Adrenal gland (tissue), 12 donors: ENCODE results near the gene BCL2. TPM values are rescaled to one million over a fixed set of nuclear protein-coding genes. Genes with fewer than 3 reads are reported as not detected.

ENCODE experiments used
- DNase-seq, 7 donors: peaks; one replicate each; pipeline ENCODE4 v3.0.0-alpha.2; 2019 to 2020
- H3K27ac ChIP-seq, 5 donors: fragments of 200-600 bp; sonication (generic) in 4 of 5; 1 replicate in 3 of 5; 2 replicates in 2 of 5; pipeline versions ENCODE4 v1.5.1 to v1.8.0; 2016 to 2020; ENCODE audit warnings: mild to moderate bottlenecking in 1 of 5
- H3K27me3 ChIP-seq: fragments of 200-600 bp; 2 replicates; pipeline ENCODE4 v1.8.0; 2021
- H3K36me3 ChIP-seq, 2 donors: fragments of 200-600 bp; replicated peaks in 1 of 2; 1 replicate in 1 of 2; 2 replicates in 1 of 2; pipeline versions ENCODE4 v1.5.1 to v1.8.0; 2018 to 2022
- H3K4me1 ChIP-seq, 2 donors: fragments of 200-600 bp; replicated peaks in 1 of 2; 1 replicate in 1 of 2; 2 replicates in 1 of 2; pipeline versions ENCODE4 v1.5.1 to v1.8.0; 2018 to 2021
- H3K4me3 ChIP-seq, 4 donors: fragments of 200-600 bp; sonication (generic) in 3 of 4; one replicate each; pipeline ENCODE4 v1.5.1; 2016 to 2018
- H3K9me3 ChIP-seq, 3 donors: fragments of 200-600 bp; sonication (generic) in 1 of 3; replicated peaks in 1 of 3; 1 replicate in 2 of 3; 2 replicates in 1 of 3; pipeline versions ENCODE4 v1.5.1 to v1.8.0; 2016 to 2021
- POLR2A ChIP-seq, 2 donors: fragments of 450-650 bp; IDR thresholded peaks; one replicate each; pipeline ENCODE4 v1.6.1; 2017; ENCODE audit warnings: antibody characterized with exemption in 2 of 2, mild to moderate bottlenecking in 2 of 2, moderate library complexity in 1 of 2
- WGBS, 4 donors: extraction: QIAGEN DNeasy Blood & Tissue Kit in 2 of 4; methylation state at CpG; one replicate each; pipeline versions ENCODE4 v1.1.5 to v1.1.7; 2013 to 2017; 5-methylcytosine and 5-hydroxymethylcytosine counted together
- intact Hi-C, 2 donors: fragments of 100-400 bp; cut with DNase I; formaldehyde crosslinking; loops; one replicate each; pipeline versions ENCODE4 v1.14.1 to v1.15.0; 2022 to 2023
- polyA plus RNA-seq, 3 donors: library from polyadenylated mRNA; stranded (reverse); fragments of 200-250 nt in 2 of 3; fragments of 350-450 nt in 1 of 3; fragmentation: Illumina TruSeq in 1 of 3; extraction: RNeasy Lipid Tissue Mini Kit (QIAGEN cat#74804) in 1 of 3; gene quantifications; one replicate each; pipeline ENCODE4 v1.2.3, GENCODE V29; 2013 to 2014
- total RNA-seq, 9 donors: library from RNA; depleted of rRNA in 4 of 9; stranded (reverse); fragments of >200 nt in 4 of 9; fragments of 120-200 nt in 1 of 9; fragmentation: NEBNext Ultra II Directional in 1 of 9; extraction: Animal tissue kit (Norgen Biotek cat#: 25700) in 1 of 9; gene quantifications; one replicate each; pipeline versions ENCODE4 v1.1.0 to v1.2.4, GENCODE V29; 2013 to 2023
- TF ChIP-seq, protein P1 (sequence below), 6 experiments: fragments of 450-650 bp in 4 of 6; fragments of 200-600 bp in 2 of 6; sonication (generic) in 1 of 6; IDR thresholded peaks; 1 replicate in 5 of 6; 2 replicates in 1 of 6; pipeline versions ENCODE4 v1.5.1 to v1.8.0; 2016 to 2021; ENCODE audit warnings: antibody characterized with exemption in 6 of 6, mild to moderate bottlenecking in 2 of 6, moderate library complexity in 1 of 6
- donor health status: healthy with polysubstance abuse.
- donor health status: Bipolar disorder and iron deficiency.
- donor health status: DM: yes; HTN: yes; CAD: no.
- donor health status: DM: no; HTN: no; CAD: no.
- donor health status: DM: no; HTN: no; CAD: no.
- donor health status: DM: yes; HTN: yes; CAD: no.

BCL2 gene
- total and polyA plus RNA-seq, 12 donors: 0.85 to 7.7 (median 3.4) TPM

DNA sequence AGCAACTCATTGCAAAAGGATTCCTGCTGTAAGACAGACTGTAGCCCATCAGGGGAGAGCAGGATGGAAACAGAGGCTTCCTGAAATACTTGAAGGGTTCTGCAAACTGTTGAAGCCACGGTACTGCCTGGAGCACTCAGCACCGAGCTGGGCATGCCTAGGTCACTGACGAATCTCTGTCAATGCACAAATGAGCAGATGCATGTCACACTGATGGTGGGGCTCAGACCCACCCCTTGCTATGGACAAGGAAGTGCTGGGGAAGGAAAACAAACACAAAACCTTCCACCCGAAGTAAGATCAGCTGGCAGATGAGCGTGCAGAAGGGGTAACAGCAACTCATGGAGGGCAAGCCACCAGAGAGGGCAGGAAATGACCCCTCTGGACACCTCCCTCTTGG lies 136.7 kb downstream of the BCL2 start:
- H3K27me3 ChIP-seq: no peaks in the 10 kb centered on the region
- H3K4me1 ChIP-seq: no peaks in the 10 kb centered on the region
- no peaks in the 10 kb centered on the region for H3K36me3 ChIP-seq
- H3K9me3 ChIP-seq: no peaks in the 10 kb centered on the region
- H3K4me3 ChIP-seq: no peak overlapping the region
- WGBS, 4 donors: 69 to 90% (median 77%) methylated on average over 5 of the region's 5 CpGs
- no peak for DNase-seq
- H3K27ac ChIP-seq: no peak overlapping the region
- intact Hi-C loops: no loop called here
- no peak for TF ChIP-seq POLR2A (IDR thresholded peaks at IDR 0.05)
- TF ChIP-seq, protein P1, sequence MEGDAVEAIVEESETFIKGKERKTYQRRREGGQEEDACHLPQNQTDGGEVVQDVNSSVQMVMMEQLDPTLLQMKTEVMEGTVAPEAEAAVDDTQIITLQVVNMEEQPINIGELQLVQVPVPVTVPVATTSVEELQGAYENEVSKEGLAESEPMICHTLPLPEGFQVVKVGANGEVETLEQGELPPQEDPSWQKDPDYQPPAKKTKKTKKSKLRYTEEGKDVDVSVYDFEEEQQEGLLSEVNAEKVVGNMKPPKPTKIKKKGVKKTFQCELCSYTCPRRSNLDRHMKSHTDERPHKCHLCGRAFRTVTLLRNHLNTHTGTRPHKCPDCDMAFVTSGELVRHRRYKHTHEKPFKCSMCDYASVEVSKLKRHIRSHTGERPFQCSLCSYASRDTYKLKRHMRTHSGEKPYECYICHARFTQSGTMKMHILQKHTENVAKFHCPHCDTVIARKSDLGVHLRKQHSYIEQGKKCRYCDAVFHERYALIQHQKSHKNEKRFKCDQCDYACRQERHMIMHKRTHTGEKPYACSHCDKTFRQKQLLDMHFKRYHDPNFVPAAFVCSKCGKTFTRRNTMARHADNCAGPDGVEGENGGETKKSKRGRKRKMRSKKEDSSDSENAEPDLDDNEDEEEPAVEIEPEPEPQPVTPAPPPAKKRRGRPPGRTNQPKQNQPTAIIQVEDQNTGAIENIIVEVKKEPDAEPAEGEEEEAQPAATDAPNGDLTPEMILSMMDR (IDR thresholded peaks at IDR 0.05): no peak

DNA sequence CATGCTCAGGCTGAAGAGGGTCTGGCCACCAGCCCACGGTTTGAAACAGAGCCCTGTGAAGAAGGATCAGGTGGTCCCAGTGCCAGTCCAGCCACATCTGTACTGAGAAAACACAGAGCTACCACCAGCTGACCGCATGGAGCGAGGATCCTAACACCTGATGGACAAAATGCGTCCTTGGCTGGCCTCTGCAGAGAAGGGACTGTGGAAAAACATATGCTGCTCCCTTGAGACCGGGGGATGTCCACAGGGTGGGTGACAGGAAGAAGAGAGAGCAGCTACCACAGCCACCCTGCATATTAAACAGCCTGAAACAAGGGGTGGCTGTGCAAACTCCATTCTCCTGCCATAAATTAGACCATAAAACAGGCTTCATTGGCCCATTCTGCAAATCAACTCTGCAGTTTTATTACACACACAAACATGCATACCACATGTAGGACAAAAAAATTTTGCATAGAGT lies 137.2 kb downstream of the BCL2 start:
- DNase-seq: no peak
- H3K4me3 ChIP-seq: no peak overlapping the region
- no peak overlapping the region for H3K27ac ChIP-seq
- WGBS, 4 donors: 78 to 85% (median 79%) methylated on average over 5 of the region's 5 CpGs
- no peak for TF ChIP-seq POLR2A (IDR thresholded peaks at IDR 0.05)
- TF ChIP-seq, protein P1 (IDR thresholded peaks at IDR 0.05): no peak
- H3K9me3 ChIP-seq: no peaks in the 10 kb centered on the region
- no peaks in the 10 kb centered on the region for H3K27me3 ChIP-seq
- H3K4me1 ChIP-seq: no peaks in the 10 kb centered on the region
- intact Hi-C loops: no loop called here
- no peaks in the 10 kb centered on the region for H3K36me3 ChIP-seq

DNA sequence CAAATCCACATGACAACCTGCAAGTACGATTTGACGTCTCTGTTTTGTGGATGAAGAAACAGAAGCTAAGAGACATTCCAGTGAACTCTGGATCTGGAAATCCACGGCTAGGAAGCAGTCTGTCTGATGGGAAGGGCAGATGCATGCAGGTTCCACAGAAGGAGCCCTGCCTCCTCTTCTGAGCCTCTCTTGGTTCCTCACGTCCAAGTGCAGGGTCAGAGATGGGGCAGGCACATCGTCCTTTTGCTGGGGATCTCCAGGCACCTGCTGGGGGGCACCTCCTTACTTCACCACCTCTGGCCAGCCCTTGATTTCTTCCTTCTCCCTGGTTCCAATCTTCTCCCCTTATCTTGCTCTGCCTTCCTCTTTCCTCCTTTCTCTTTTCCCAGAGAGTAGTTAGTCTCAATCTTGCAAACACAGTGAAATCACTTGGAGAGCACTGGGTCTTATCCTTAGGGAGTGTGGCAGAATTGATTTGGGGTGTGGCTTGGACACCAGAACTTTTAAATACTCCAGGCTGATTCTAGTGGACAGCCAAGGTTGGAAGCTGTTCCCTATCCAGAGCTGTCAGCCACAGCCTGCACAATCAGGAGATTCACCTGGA lies 137.8 kb downstream of the BCL2 start:
- no peak for TF ChIP-seq POLR2A (IDR thresholded peaks at IDR 0.05)
- TF ChIP-seq, protein P1 (IDR thresholded peaks at IDR 0.05): no peak
- H3K27me3 ChIP-seq: no peaks in the 10 kb centered on the region
- no peaks in the 10 kb centered on the region for H3K4me1 ChIP-seq
- H3K4me3 ChIP-seq: no peak overlapping the region
- intact Hi-C loops: no loop called here
- no peaks in the 10 kb centered on the region for H3K36me3 ChIP-seq
- no peak overlapping the region for H3K27ac ChIP-seq
- no peak for DNase-seq
- 71 to 83% (median 75%) methylated on average over 5 of the region's 5 CpGs for WGBS, 4 donors
- no peaks in the 10 kb centered on the region for H3K9me3 ChIP-seq

DNA sequence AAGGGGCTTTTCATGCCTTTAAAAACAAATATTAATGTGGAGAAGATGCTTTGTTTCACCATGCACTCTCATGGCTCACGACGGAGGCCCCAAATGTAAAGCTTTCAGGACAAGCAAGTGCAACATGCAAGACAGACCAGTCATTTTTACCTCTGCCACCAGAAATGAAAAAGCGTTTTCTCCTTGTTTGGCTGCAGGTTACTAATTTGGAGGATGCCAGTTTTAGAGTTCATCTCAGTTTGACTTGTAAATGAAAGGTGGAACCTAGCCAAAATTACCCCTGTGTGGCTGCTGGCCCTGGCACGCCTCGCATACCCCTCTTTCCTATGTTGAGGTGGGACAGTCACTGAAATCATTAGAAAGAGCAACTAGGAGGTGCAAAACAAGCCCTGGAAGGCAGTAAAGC lies 138.6 kb downstream of the BCL2 start:
- Histone ChIP-seq H3K27ac (no peak overlapping the region), H3K27me3 (no peaks in the 10 kb centered on the region), H3K4me3 (no peak overlapping the region), H3K9me3 (no peaks in the 10 kb centered on the region), H3K4me1 (no peaks in the 10 kb centered on the region), H3K36me3 (no peaks in the 10 kb centered on the region)
- intact Hi-C loops: no loop called here
- 85 to 91% (median 87%) methylated on average over 5 of the region's 5 CpGs for WGBS, 4 donors
- no peak for DNase-seq
- TF ChIP-seq POLR2A (IDR thresholded peaks at IDR 0.05): no peak
- TF ChIP-seq, protein P1 (IDR thresholded peaks at IDR 0.05): no peak
